ENCODE measurements around the gene VAPA.

Gene VAPA

GRCh38 chr18:9916077-9916639, 2.3 kb downstream of the VAPA start:
- DNase-seq = no peak

- DNase-seq = no peak
Observed at GRCh38 chr18:9916808-9917207, 3.0 kb downstream of the VAPA start.

GRCh38 chr18:9918016-9918680, 4.3 kb downstream of the VAPA start:
- DNase-seq = no peak

- no peak for DNase-seq
Observed at GRCh38 chr18:9919564-9920232, 5.9 kb downstream of the VAPA start.

GRCh38 chr18:9922592-9923311, 8.9 kb downstream of the VAPA start:
- DNase-seq = no peak

- DNase-seq = no peak
Observed at GRCh38 chr18:9924371-9924943, 10.6 kb downstream of the VAPA start.

GRCh38 chr18:9925369-9925768, 11.6 kb downstream of the VAPA start:
- DNase-seq = no peak

GRCh38 chr18:9925795-9926194, 12.0 kb downstream of the VAPA start:
- DNase-seq = no peak

- DNase-seq = no peak
Observed at GRCh38 chr18:9926223-9926894, 12.5 kb downstream of the VAPA start.

GRCh38 chr18:9926977-9927376, 13.2 kb downstream of the VAPA start:
- no peak for DNase-seq

- DNase-seq = no peak
Observed at GRCh38 chr18:9927392-9928063, 13.7 kb downstream of the VAPA start.

GRCh38 chr18:9928646-9929259, 14.9 kb downstream of the VAPA start:
- DNase-seq = no peak

- no peak for DNase-seq
Observed at GRCh38 chr18:9930299-9930884, 16.6 kb downstream of the VAPA start.

- no peak for DNase-seq
Observed at GRCh38 chr18:9931146-9931545, 17.3 kb downstream of the VAPA start.

GRCh38 chr18:9931678-9932077, 17.9 kb downstream of the VAPA start:
- no peak for DNase-seq

- no peak for DNase-seq
Observed at GRCh38 chr18:9933865-9934264, 20.0 kb downstream of the VAPA start.

- no peak for DNase-seq
Observed at GRCh38 chr18:9934274-9934673, 20.5 kb downstream of the VAPA start.

- DNase-seq = no peak
Observed at GRCh38 chr18:9941103-9941502, 27.3 kb downstream of the VAPA start.

GRCh38 chr18:9941660-9942059, 27.8 kb downstream of the VAPA start:
- no peak for DNase-seq

GRCh38 chr18:9943311-9943710, 29.5 kb downstream of the VAPA start:
- no peak for DNase-seq

- DNase-seq = no peak
Observed at GRCh38 chr18:9944805-9945204, 31.0 kb downstream of the VAPA start.
